Spleen (tissue), 11 donors: ENCODE measurements around the gene GABBR1. TPM values are rescaled to one million over a fixed set of nuclear protein-coding genes. Genes with fewer than 3 reads are reported as not detected.
A peak's percentile ranks its signal among the peaks of the same experiment; 100 is the strongest.

Experiments
- DNase-seq: peaks from one replicate; pipeline ENCODE4 v3.0.0-alpha.2; 2020
- H3K27ac ChIP-seq, 8 donors: fragments of 200-600 bp; sonication (generic) in 7 of 8; 1 replicate in 4 of 8; 2 replicates in 4 of 8; pipeline versions ENCODE4 v1.5.0 to v1.8.0; 2016 to 2021; ENCODE audit warnings: inconsistent platforms in 4 of 8, mild to moderate bottlenecking in 4 of 8, moderate library complexity in 1 of 8
- H3K27me3 ChIP-seq, 7 donors: fragments of 200-600 bp; sonication (generic) in 6 of 7; replicated peaks in 1 of 7; 1 replicate in 4 of 7; 2 replicates in 3 of 7; pipeline versions ENCODE4 v1.5.0 to v1.8.0; 2016 to 2021; ENCODE audit warnings: inconsistent platforms in 3 of 7, mild to moderate bottlenecking in 1 of 7
- H3K36me3 ChIP-seq, 6 donors: fragments of 200-600 bp; sonication (generic) in 5 of 6; 1 replicate in 4 of 6; 2 replicates in 2 of 6; pipeline versions ENCODE4 v1.5.0 to v1.8.0; 2016 to 2021; ENCODE audit warnings: inconsistent platforms in 2 of 6
- H3K4me1 ChIP-seq, 6 donors: fragments of 200-600 bp; sonication (generic) in 5 of 6; 1 replicate in 3 of 6; 2 replicates in 3 of 6; pipeline versions ENCODE4 v1.5.0 to v1.8.0; 2016 to 2021; ENCODE audit warnings: inconsistent platforms in 3 of 6
- H3K4me3 ChIP-seq, 8 donors: fragments of 200-600 bp; sonication (generic) in 7 of 8; 1 replicate in 4 of 8; 2 replicates in 4 of 8; pipeline versions ENCODE4 v1.5.0 to v1.8.0; 2016 to 2021; ENCODE audit warnings: inconsistent platforms in 4 of 8, mild to moderate bottlenecking in 4 of 8, moderate library complexity in 2 of 8
- H3K9me3 ChIP-seq, 8 donors: fragments of 200-600 bp; sonication (generic) in 7 of 8; 1 replicate in 4 of 8; 2 replicates in 4 of 8; pipeline versions ENCODE4 v1.5.0 to v1.8.0; 2016 to 2021; ENCODE audit warnings: inconsistent platforms in 4 of 8
- CTCF ChIP-seq, 11 experiments: fragments of 200-600 bp in 7 of 11; fragments of 450-650 bp in 4 of 11; sonication (generic) in 4 of 11; IDR thresholded peaks in 8 of 11; conservative IDR thresholded peaks in 3 of 11; 1 replicate in 7 of 11; 2 replicates in 4 of 11; pipeline versions ENCODE4 v1.4.0 to v1.8.0; 2016 to 2021; ENCODE audit warnings: antibody characterized with exemption in 11 of 11, inconsistent platforms in 4 of 11, mild to moderate bottlenecking in 1 of 11
- POLR2A ChIP-seq, 3 donors: fragments of 450-650 bp; IDR thresholded peaks; one replicate each; pipeline ENCODE4 v1.5.1; 2017; ENCODE audit warnings: antibody characterized with exemption in 3 of 3, mild to moderate bottlenecking in 1 of 3
- POLR2AphosphoS5 ChIP-seq, 3 donors: sonication (generic); formaldehyde crosslinking; IDR thresholded peaks; one replicate each; pipeline ENCODE4 v1.5.1; 2017; ENCODE audit warnings: antibody characterized with exemption in 3 of 3
- WGBS, 5 donors: extraction: QIAGEN DNeasy Blood & Tissue Kit in 3 of 5; methylation state at CpG; one replicate each; pipeline versions ENCODE4 v1.1.5 to v1.1.7; 2013 to 2018; 5-methylcytosine and 5-hydroxymethylcytosine counted together
- intact Hi-C: fragments of 100-400 bp; cut with DNase I; formaldehyde crosslinking; loops from one replicate; pipeline ENCODE4 v1.15.0; 2023; ENCODE audit warnings: low total_unique reads
- polyA plus RNA-seq, 3 donors: library from polyadenylated mRNA; stranded (reverse); fragments of 200-250 nt; gene quantifications; one replicate each; pipeline ENCODE4 v1.2.1, GENCODE V29; 2013
- total RNA-seq, 7 donors: library from RNA; depleted of rRNA in 3 of 7; stranded (reverse); fragments of >200 nt in 3 of 7; fragmentation: NEBNext Ultra II Directional in 4 of 7; extraction: Animal tissue kit (Norgen Biotek cat#: 25700) in 4 of 7; gene quantifications; one replicate each; pipeline versions ENCODE4 v1.1.0 to v1.2.1, GENCODE V29; 2016 to 2021
- donor health status: healthy with polysubstance abuse.
- donor health status: DM: no; HTN: no; CAD: no; lungs with moderate emphysema.
- donor health status: DM: no; HTN: no; CAD: no.
- donor health status: Bipolar disorder and iron deficiency.
- donor health status: healthy.
- donor health status: DM: no; HTN: no; CAD: no.
- donor health status: DM: yes; HTN: yes; CAD: no.

The GABBR1 gene
- total and polyA plus RNA-seq, 10 donors, result 13.8 to 122 (median 62.4) TPM

DNA sequence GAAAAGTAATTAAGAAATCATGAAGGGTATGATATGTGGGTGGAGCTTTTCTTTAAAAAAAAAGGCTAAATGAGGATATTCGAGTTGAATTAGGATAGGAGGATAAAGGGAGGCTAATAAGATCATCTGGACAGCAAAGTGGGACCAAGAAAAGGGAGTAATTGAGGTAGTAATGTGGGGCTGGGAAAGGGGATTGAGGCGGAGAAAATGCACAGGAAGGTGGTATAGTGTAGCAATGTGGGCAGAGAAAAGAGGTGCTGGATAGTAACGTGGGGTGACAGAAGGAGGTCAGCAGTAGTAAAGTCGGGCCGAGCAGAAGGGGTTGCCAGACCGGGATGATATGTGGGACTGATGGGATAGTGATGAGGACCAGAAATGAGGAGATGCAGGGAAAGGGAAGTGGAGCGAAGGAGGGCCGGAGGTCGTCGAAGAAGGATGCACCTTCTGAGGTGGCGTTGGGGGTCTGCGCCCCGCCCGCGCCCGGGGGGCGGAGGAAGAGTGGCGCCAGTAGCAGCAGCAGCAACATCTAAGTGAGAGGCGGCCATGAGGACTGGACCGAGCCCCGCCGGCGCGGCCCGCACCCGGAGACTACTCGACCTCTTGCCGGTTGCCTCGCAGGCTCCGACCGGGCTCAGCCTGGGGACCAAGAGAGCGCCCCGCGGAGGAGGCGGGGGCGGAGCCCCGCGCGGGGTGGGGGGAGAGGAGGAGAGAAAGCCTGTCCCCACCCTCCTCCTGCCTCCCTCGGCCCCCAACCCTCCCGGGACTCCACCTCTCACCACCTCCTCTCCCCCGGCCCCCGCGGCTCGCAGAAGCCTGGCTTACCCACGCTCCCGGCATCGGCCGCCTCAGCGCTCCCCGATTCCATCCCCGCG, 887 bp downstream of the GABBR1 start:
- H3K27me3 ChIP-seq, result peaks cover 0 to 47% (median 0%) of the 10 kb centered on the region in 7 donors
- no peak for TF ChIP-seq POLR2A (IDR thresholded peaks at IDR 0.05)
- no peak for TF ChIP-seq POLR2AphosphoS5 (IDR thresholded peaks at IDR 0.05)
- no peak for TF ChIP-seq CTCF (IDR thresholded peaks at IDR 0.05 in 8 of 11, conservative IDR thresholded peaks at IDR 0.05 in 3 of 11)
- H3K9me3 ChIP-seq, result no peaks in the 10 kb centered on the region
- intact Hi-C loops, result no loop called here
- peak overlapping the region; percentile 63 to 90 (median 86) for H3K27ac ChIP-seq
- H3K36me3 ChIP-seq, result no peaks in the 10 kb centered on the region
- 3 to 7% (median 4%) methylated on average over 24 to 50 of the region's 53 CpGs for WGBS, 5 donors
- H3K4me3 ChIP-seq, result peak overlapping the region; percentile 48 to 85 (median 72)
- peak; percentile 91 for DNase-seq
- peaks cover 15 to 78% (median 61%) of the 10 kb centered on the region in 6 donors for H3K4me1 ChIP-seq

- H3K4me1 ChIP-seq, result peaks cover 15 to 86% (median 65%) of the 10 kb centered on the region in 6 donors
- H3K27ac ChIP-seq, result peak overlapping the region in 4 of 8 donors; percentile 20 to 90 (median 54)
- no peak for DNase-seq
- no peaks in the 10 kb centered on the region for H3K9me3 ChIP-seq
- TF ChIP-seq POLR2A (IDR thresholded peaks at IDR 0.05) (no peak), CTCF (IDR thresholded peaks at IDR 0.05 in 8 of 11, conservative IDR thresholded peaks at IDR 0.05 in 3 of 11) (no peak), POLR2AphosphoS5 (IDR thresholded peaks at IDR 0.05) (peak in 1 of 3 donors; percentile 24)
- intact Hi-C loops, result no loop called here
- WGBS, 5 donors, result 53 to 70% (median 63%) methylated on average over 14 of the region's 14 CpGs
- H3K4me3 ChIP-seq, result peak overlapping the region in 4 of 8 donors; percentile 74 to 85 (median 76)
- no peaks in the 10 kb centered on the region for H3K36me3 ChIP-seq
- peaks cover 0 to 49% (median 0%) of the 10 kb centered on the region in 7 donors for H3K27me3 ChIP-seq
Measured at GRCh38 chr6:29631209-29631810, 1.7 kb downstream of the GABBR1 start.

GRCh38 chr6:29630315-29630714, 2.7 kb downstream of the GABBR1 start:
- Histone ChIP-seq H3K27ac (no peak overlapping the region), H3K4me3 (peak overlapping the region in 1 of 8 donors; percentile 85), H3K4me1 (peaks cover 15 to 93% (median 69%) of the 10 kb centered on the region in 6 donors), H3K27me3 (peaks cover 0 to 49% (median 0%) of the 10 kb centered on the region in 7 donors), H3K36me3 (no peaks in the 10 kb centered on the region), H3K9me3 (no peaks in the 10 kb centered on the region)
- peak in 1 of 3 donors; percentile 26 for TF ChIP-seq POLR2AphosphoS5 (IDR thresholded peaks at IDR 0.05)
- TF ChIP-seq POLR2A (IDR thresholded peaks at IDR 0.05), result no peak
- intact Hi-C loops, result no loop called here
- 72 to 88% (median 81%) methylated on average over 9 of the region's 9 CpGs for WGBS, 5 donors
- DNase-seq, result peak; percentile 80

DNA sequence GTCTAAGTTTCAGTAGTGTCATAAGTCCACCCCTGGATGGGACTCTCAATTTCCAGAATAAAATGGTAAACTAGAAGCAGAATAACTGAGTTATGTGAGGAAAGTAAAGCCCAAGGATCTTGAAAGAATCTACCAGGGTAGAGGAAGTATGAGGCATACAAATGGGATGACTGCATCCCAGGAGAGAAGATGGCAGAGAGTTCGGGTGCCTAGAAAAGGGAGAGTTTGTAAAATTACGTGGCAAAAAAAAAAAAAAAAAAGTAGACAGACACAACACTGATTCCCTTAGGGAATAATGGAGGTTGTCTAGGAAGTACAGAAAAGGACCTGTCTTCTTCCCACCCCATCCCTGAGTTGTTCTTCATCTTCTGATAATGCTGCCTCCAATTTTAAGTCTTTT, 3.4 kb downstream of the GABBR1 start:
- intact Hi-C loops, result no loop called here

More for the DNA sequence above, 3.4 kb downstream of the GABBR1 start:
- H3K36me3 ChIP-seq, result no peaks in the 10 kb centered on the region
- no peak for DNase-seq
- H3K27ac ChIP-seq, result no peak overlapping the region
- TF ChIP-seq CTCF (IDR thresholded peaks at IDR 0.05 in 8 of 11, conservative IDR thresholded peaks at IDR 0.05 in 3 of 11) (no peak), POLR2A (IDR thresholded peaks at IDR 0.05) (no peak), POLR2AphosphoS5 (IDR thresholded peaks at IDR 0.05) (no peak)
- no peaks in the 10 kb centered on the region for H3K9me3 ChIP-seq
- peaks cover 0 to 49% (median 0%) of the 10 kb centered on the region in 7 donors for H3K27me3 ChIP-seq
- peaks cover 15 to 93% (median 71%) of the 10 kb centered on the region in 6 donors for H3K4me1 ChIP-seq
- H3K4me3 ChIP-seq, result no peak overlapping the region
- WGBS, 5 donors, result 66 to 83% (median 79%) methylated on average over 2 of the region's 2 CpGs
